Hepatocyte (in vitro differentiated cells): ENCODE measurements around the gene FAT1. TPM values are rescaled to one million over a fixed set of nuclear protein-coding genes. Genes with fewer than 3 reads are reported as not detected.

Experiments used
- DNase-seq: peaks from one replicate; pipeline ENCODE4 v3.0.0-alpha.2; 2016; ENCODE audit warnings: low spot score
- H2AFZ ChIP-seq: fragments of 200-600 bp; sonication (generic); 2 replicates; pipeline ENCODE4 v1.6.0; 2016; ENCODE audit warnings: antibody characterized with exemption, mild to moderate bottlenecking
- H3K27ac ChIP-seq: fragments of 200-600 bp; sonication (generic); 2 replicates; pipeline ENCODE4 v1.5.1; 2016; ENCODE audit warnings: mild to moderate bottlenecking
- H3K27me3 ChIP-seq: fragments of 200-600 bp; sonication (generic); 2 replicates; pipeline ENCODE4 v1.6.1; 2016
- H3K36me3 ChIP-seq: fragments of 200-600 bp; sonication (generic); replicated peaks from 2 replicates; pipeline ENCODE4 v1.5.1; 2016; ENCODE audit warnings: low read depth; ENCODE audit not compliant: insufficient read depth
- H3K4me1 ChIP-seq: fragments of 200-600 bp; sonication (generic); 2 replicates; pipeline ENCODE4 v1.5.1; 2016; ENCODE audit warnings: mild to moderate bottlenecking, moderate library complexity; ENCODE audit not compliant: insufficient read depth
- H3K4me2 ChIP-seq: fragments of 200-600 bp; sonication (generic); 2 replicates; pipeline ENCODE4 v1.6.0; 2016
- H3K4me3 ChIP-seq: fragments of 200-600 bp; sonication (generic); 2 replicates; pipeline ENCODE4 v1.5.1; 2016; ENCODE audit warnings: mild to moderate bottlenecking
- H3K79me2 ChIP-seq: fragments of 200-600 bp; sonication (generic); 2 replicates; pipeline ENCODE4 v1.6.0; 2017; ENCODE audit warnings: mild to moderate bottlenecking
- H3K9me2 ChIP-seq: fragments of 200-600 bp; sonication (generic); replicated peaks from 2 replicates; pipeline ENCODE4 v1.6.0; 2017; ENCODE audit warnings: mild to moderate bottlenecking; ENCODE audit not compliant: insufficient read depth
- H3K9me3 ChIP-seq: fragments of 200-600 bp; sonication (generic); 2 replicates; pipeline ENCODE4 v1.5.1; 2016; ENCODE audit warnings: low read depth, mild to moderate bottlenecking
- H4K20me1 ChIP-seq: fragments of 200-600 bp; sonication (generic); 2 replicates; pipeline ENCODE4 v1.6.0; 2016; ENCODE audit warnings: mild to moderate bottlenecking; ENCODE audit not compliant: insufficient read depth, poor library complexity, severe bottlenecking
- CTCF ChIP-seq: fragments of 200-600 bp; sonication (generic); IDR thresholded peaks from 2 replicates; pipeline ENCODE4 v1.5.1; 2016; ENCODE audit warnings: antibody characterized with exemption, mild to moderate bottlenecking; ENCODE audit not compliant: poor library complexity
- EZH2 ChIP-seq: fragments of 200-600 bp; sonication (generic); IDR thresholded peaks from 2 replicates; pipeline ENCODE4 v1.6.1; 2016; ENCODE audit warnings: antibody characterized with exemption, mild to moderate bottlenecking, borderline replicate concordance
- EZH2phosphoT487 ChIP-seq: fragments of 200-600 bp; sonication (generic); IDR thresholded peaks from one replicate; pipeline ENCODE4 v1.6.1; 2018; ENCODE audit warnings: antibody characterized with exemption, mild to moderate bottlenecking, low read depth, moderate library complexity; ENCODE audit not compliant: unreplicated experiment, severe bottlenecking
- WGBS: methylation state at CpG from one replicate; pipeline ENCODE4 v1.1.6; 2016; ENCODE audit warnings: low lambda C conversion rate; ENCODE audit errors: missing lambda C conversion rate; 5-methylcytosine and 5-hydroxymethylcytosine counted together
- polyA plus RNA-seq: library from polyadenylated mRNA; unstranded; fragments of >200 nt; fragmentation: Nextera tagmentation; extraction: Ambion mirVana; gene quantifications from 2 replicates; pipeline ENCODE4 v1.2.1, GENCODE V29; 2016
- total RNA-seq: library from RNA; depleted of rRNA; stranded (reverse); fragments of >200 nt; gene quantifications from 2 replicates; pipeline ENCODE4 v1.2.3, GENCODE V29; 2014

FAT1 gene
- total and polyA plus RNA-seq, 2 experiments from 2014 or later, result 33.9 to 168 TPM

- Histone ChIP-seq H3K4me1 (peaks cover 4% of the 10 kb centered on the region), H3K4me3 (no peak overlapping the region), H2AFZ (no peak overlapping the region), H3K4me2 (no peak overlapping the region), H3K79me2 (peaks cover 27% of the 10 kb centered on the region), H3K9me2 (no peaks in the 10 kb centered on the region), H3K36me3 (peaks cover 2% of the 10 kb centered on the region), H3K27ac (no peak overlapping the region), H3K27me3 (no peaks in the 10 kb centered on the region), H4K20me1 (peaks cover 18% of the 10 kb centered on the region), H3K9me3 (no peaks in the 10 kb centered on the region)
- no peak for TF ChIP-seq CTCF
- TF ChIP-seq EZH2phosphoT487, result no peak
- no peak for TF ChIP-seq EZH2
- WGBS, result 94% methylated on average over 20 of the region's 20 CpGs
- no peak for DNase-seq
These were observed 65.0 kb downstream of the FAT1 start for GRCh38 chr4:186658657-186659056.

GRCh38 chr4:186657764-186658163 lies 65.9 kb downstream of the FAT1 start:
- Histone ChIP-seq H3K9me2 (no peaks in the 10 kb centered on the region), H4K20me1 (peaks cover 18% of the 10 kb centered on the region), H3K27me3 (no peaks in the 10 kb centered on the region), H3K4me3 (no peak overlapping the region), H2AFZ (no peak overlapping the region), H3K4me2 (no peak overlapping the region), H3K9me3 (no peaks in the 10 kb centered on the region), H3K4me1 (peaks cover 4% of the 10 kb centered on the region), H3K36me3 (peaks cover 2% of the 10 kb centered on the region), H3K27ac (no peak overlapping the region), H3K79me2 (peaks cover 25% of the 10 kb centered on the region)
- no peak for DNase-seq
- TF ChIP-seq EZH2phosphoT487 (no peak), EZH2 (no peak), CTCF (no peak)
- WGBS, result 74% methylated on average over 4 of the region's 4 CpGs

- Histone ChIP-seq H3K4me2 (no peak overlapping the region), H2AFZ (no peak overlapping the region), H3K9me2 (no peaks in the 10 kb centered on the region), H3K4me3 (no peak overlapping the region), H3K4me1 (peaks cover 4% of the 10 kb centered on the region), H3K36me3 (no peaks in the 10 kb centered on the region), H3K79me2 (peaks cover 23% of the 10 kb centered on the region), H3K9me3 (no peaks in the 10 kb centered on the region), H3K27ac (no peak overlapping the region), H3K27me3 (no peaks in the 10 kb centered on the region), H4K20me1 (peaks cover 28% of the 10 kb centered on the region)
- 79% methylated on average over 3 of the region's 3 CpGs for WGBS
- no peak for TF ChIP-seq CTCF
- no peak for TF ChIP-seq EZH2
- no peak for TF ChIP-seq EZH2phosphoT487
- DNase-seq, result no peak
These were observed 69.7 kb downstream of the FAT1 start for GRCh38 chr4:186653969-186654368.

- Histone ChIP-seq H3K79me2 (peaks cover 16% of the 10 kb centered on the region), H3K4me1 (no peaks in the 10 kb centered on the region), H3K9me2 (no peaks in the 10 kb centered on the region), H3K27ac (no peak overlapping the region), H3K4me2 (peak overlapping the region; percentile 65), H3K9me3 (no peaks in the 10 kb centered on the region), H2AFZ (no peak overlapping the region), H3K4me3 (no peak overlapping the region), H4K20me1 (peaks cover 19% of the 10 kb centered on the region), H3K27me3 (no peaks in the 10 kb centered on the region), H3K36me3 (no peaks in the 10 kb centered on the region)
- DNase-seq, result peak; percentile 60
- TF ChIP-seq EZH2 (no peak), EZH2phosphoT487 (no peak), CTCF (no peak)
- WGBS, result 48% methylated on average over 21 of the region's 21 CpGs
These were observed 72.0 kb downstream of the FAT1 start for GRCh38 chr4:186651624-186652023.
